ENCODE data around the gene TJP3.
"Not testable (repeated sequence)": the region's sequence is repeated elsewhere in the genome, so short reads cannot be mapped to it uniquely, and the experiment has no call there.

The TJP3 gene, protein sequence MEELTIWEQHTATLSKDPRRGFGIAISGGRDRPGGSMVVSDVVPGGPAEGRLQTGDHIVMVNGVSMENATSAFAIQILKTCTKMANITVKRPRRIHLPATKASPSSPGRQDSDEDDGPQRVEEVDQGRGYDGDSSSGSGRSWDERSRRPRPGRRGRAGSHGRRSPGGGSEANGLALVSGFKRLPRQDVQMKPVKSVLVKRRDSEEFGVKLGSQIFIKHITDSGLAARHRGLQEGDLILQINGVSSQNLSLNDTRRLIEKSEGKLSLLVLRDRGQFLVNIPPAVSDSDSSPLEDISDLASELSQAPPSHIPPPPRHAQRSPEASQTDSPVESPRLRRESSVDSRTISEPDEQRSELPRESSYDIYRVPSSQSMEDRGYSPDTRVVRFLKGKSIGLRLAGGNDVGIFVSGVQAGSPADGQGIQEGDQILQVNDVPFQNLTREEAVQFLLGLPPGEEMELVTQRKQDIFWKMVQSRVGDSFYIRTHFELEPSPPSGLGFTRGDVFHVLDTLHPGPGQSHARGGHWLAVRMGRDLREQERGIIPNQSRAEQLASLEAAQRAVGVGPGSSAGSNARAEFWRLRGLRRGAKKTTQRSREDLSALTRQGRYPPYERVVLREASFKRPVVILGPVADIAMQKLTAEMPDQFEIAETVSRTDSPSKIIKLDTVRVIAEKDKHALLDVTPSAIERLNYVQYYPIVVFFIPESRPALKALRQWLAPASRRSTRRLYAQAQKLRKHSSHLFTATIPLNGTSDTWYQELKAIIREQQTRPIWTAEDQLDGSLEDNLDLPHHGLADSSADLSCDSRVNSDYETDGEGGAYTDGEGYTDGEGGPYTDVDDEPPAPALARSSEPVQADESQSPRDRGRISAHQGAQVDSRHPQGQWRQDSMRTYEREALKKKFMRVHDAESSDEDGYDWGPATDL

DNA sequence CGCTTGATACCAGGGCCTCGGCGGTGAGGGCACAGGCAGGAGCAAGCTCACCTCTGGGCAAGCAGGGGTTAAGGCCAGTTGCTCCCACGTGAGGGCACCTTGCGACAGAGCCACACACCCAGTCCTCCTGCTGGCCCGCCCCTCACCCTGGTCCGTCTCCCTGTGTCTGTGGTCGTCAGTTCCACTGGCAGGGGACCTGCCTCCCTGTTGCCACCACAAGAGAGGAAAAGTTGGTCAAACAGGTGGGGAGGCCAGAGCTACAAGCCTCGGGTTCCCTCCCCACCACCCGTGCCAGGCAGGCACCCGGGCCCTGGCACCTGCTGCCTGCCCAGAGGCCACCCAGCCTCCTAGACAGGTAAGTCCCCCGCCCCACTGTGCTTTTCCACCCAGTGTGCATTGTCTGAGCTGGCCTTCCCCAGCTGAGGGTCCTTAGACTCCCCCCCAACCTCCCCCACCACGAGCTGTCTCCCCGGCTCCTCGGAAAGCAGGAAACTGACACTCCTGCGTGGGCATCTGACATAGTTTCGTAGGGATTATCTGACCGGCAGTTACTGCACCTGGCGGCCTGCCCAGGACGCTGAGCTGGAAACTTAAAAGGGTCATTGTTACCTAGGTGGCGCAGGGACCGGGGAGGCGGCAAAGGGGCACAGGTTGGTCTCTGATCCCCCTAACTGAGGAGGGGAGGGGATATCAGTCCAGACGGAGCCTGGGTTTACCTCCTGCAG is at the start of gene TJP3:
Gene TJP3, plus strand, starts transcription at position 178 of the 725 bp plus-strand sequence. CDS start 20,049 bp downstream, outside the sequence.
- no peak for FAIRE-seq

DNA sequence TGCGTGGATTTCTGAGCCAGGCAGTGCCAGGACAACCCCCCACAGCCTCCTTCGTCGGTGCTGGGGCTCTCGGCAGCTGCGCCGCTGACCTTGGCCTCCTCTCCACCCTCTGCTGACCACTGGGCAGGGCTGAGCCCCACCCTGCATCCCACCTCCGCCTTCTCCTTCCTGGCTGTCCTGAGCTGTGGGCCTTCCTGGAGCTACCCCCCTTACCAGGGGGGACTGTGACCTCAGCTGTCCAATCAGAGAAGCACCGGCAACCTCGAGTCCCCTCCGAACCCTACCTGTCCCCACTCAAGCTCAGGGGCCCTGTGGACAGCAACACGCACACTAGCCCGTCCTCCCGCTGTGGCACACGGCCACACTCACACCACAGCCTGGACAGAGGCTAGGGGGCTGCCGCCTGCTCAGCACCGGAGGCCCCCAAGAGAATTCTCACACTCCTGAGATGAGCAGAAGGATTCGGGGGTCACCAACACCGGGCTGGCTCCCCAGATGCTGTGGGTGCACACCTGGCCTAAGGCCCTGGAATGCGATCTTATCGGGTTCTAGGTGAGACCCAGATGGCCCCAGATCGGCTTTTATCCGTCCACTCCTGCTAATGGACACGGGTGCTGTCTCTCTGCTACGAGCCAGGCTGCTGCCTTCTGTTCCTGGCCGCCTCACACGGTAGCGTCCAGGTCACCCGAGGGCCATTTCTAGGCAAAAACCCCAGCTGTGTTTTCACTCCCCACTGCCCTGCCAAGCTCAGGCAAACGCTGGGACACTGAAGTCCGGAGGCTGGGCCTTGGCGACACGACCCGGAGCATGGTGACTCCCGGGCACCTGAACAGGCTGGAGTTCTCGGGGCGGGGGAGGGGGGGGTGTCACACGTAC is 49.1 kb upstream of the TJP3 start:
- no peak for FAIRE-seq

GRCh38 chr19:3659746-3660112 is 48.5 kb upstream of the TJP3 start:
- FAIRE-seq: no peak

- FAIRE-seq: no peak
Observed at GRCh38 chr19:3660493-3661219, 47.5 kb upstream of the TJP3 start.

DNA sequence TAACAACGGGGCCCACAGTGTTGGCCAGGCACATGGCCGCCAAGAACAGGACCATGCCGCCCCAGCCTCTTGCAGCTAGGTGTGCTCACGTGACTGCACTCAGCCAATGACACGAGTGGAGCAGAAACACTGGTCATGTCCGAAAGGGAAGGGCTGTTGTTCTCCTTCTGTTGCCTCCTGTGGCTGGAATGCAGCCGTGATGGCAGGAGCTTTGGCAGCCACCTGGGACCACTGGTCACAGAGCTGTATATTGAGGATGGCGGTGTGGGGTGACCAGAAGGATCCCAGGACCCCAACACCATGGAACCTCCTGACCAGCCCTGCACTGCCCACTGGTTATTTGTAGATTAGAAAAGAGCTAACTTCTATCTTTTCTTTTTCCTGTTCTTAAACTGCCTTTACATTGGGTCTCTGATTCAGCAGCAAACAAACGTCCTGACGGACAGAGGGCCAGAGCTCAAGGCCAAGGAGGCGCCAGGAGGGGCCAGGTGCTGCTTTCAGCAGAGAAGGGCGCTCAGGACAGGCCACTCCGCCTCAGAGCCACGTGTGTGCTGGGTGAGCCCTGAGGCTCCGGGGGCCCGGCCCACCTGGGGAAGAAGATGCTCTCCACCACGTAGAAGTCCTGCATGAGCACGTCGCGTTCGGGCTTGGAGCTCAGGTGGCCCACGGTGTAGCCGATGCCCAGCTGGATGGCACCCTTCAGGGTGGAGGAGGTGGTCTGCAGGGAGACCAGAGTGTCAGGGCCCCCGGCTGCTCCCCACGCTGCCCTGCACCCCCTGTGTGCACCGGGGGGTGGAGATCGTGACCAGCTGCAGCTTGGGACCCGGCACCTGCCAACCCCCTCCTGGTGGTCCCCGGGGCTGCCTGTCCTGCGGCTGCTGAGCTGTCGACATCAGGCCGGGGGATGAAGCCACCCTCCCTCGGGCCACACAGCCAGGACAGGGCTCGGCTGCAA is 46.6 kb upstream of the TJP3 start:
- FAIRE-seq: no peak

DNA sequence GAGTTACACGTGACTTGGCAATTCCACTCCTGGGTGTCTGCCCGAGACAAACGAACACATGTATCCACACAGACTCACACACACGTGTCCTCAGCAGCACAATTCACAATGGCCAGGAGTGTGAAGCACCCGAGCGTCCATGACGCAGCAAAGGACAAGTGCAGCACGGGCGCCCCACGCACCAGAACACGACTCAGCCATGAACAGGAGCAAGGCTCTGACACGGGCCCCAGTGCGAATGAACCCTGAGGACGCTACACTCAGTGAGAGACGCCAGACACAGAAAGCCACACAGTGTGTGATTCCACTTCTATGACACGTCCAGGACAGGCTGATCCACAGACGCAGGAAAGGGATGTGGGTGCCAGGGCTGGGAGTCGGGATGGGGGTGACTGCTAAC is 44.3 kb upstream of the TJP3 start:
- FAIRE-seq: no peak

DNA sequence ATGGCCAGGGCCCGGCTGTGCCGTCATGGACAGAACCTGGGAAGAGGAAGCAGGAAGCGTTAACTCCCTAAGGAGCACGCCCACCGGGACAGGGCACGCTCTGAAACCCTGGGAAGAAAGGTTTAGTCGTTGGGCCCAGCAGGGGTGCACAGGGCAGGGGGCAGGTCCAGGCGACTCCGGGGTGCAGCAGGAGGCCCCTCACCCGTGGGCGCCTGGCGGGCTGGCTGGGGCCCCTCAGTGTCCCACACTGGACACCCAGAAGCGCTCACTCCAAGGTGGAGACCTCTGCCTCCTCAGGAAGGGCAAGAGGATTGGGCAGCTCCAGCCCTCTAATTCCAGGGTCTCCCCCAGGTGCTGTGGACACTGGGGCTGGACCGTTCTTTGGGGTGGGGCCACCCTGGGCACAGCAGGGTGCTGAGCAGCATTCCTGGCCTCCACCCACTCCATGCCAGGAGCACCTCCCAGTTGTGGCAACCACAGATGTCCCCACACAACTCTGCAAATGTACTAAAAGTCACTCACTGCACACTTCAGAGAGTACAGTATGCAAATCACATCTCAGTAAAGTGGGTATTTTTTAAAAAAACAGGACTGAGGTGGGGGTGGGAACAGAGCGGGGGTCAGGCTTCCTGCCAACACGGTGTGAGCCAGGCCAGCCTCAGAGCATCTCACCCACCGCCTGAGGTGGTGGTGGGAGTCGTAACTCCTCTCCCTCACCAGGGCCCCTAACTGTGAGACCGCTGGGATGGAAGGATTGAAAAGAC is 43.1 kb upstream of the TJP3 start:
- FAIRE-seq: no peak

DNA sequence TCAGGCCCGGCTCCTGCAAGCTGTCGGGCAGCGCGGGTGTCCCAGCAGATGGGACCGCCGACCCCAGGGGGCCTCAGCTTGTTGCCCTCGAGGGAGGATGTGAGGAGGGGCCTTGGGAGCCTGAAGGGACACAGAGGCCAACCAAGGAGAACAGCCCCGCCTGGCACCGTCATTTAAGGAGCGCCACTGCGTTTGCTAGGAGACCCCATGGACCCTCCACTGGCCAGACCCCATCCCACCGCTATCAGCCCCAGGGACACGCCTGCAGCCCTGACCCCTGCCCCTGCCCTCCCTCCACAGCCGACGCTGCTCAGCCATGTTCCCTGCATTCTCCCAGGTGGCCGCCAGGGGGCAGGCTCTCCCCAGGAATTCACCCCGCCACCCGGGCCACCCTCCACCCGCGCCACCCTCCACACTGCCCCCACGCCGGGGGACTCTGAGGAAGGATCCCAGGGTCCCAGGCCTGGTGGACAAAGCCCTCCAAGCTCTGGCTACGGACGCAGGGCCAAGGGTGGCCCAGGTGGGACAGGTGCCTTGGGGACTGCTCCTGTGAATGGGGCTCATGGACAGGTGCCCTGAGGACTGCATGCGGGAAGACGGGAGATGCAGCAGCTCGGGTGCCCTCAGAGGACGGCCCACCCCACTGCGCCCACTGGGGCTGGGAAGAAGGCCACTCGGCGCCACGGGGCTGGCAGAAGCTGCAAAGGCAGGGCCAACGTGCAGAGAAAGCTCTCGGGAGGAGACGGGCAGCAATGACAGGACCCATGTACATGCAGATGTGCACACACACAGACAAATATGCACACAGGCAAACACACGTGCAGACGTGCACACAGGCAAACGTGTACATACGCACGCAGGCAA is 42.3 kb upstream of the TJP3 start:
- FAIRE-seq: no peak

- FAIRE-seq: not testable (repeated sequence)
Observed at GRCh38 chr19:3666545-3666856, 41.7 kb upstream of the TJP3 start.

GRCh38 chr19:3667037-3667638 is 41.0 kb upstream of the TJP3 start:
- FAIRE-seq: no peak

DNA sequence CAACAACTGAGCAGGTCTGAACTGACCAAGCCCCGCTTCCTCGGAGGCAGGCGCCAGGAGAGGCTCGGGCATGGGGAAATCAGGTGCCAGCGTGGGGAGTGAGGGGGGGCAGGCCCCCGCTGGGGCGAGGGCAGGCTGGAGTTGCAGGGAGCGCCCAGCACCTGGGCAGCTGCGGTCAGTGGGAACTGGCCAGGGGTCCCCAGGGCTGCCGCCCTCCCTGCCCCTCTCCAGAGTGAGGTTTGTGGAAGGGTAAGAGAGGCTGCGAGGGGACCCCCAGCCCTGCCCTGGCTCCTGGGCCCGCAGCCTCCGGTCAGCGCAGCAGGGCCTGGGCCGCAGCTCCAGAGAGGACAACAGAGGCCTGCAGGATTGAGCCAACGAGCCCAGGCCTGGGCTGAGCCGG is 40.4 kb upstream of the TJP3 start:
- no peak for FAIRE-seq

GRCh38 chr19:3668331-3669081 is 39.7 kb upstream of the TJP3 start:
- no peak for FAIRE-seq

- no peak for FAIRE-seq
Observed at GRCh38 chr19:3669082-3669946, 38.9 kb upstream of the TJP3 start.

GRCh38 chr19:3669947-3670795 is 38.0 kb upstream of the TJP3 start:
- no peak for FAIRE-seq
